HUES48 (cell line): ENCODE measurements around the gene PLCB3.
A peak's percentile ranks its signal among the peaks of the same experiment; 100 is the strongest.

ENCODE experiments used
- H3K27ac ChIP-seq: one replicate; pipeline ENCODE4 v1.7.0; 2013; ENCODE audit warnings: low read depth, low read length, inconsistent platforms
- H3K27me3 ChIP-seq: 2 replicates; pipeline ENCODE4 v1.6.1; 2013; ENCODE audit warnings: mild to moderate bottlenecking, low read length; ENCODE audit not compliant: control insufficient read depth, insufficient read depth
- H3K36me3 ChIP-seq: 2 replicates; pipeline ENCODE4 v1.6.1; 2013; ENCODE audit warnings: low read length; ENCODE audit not compliant: control insufficient read depth, insufficient read depth
- H3K4me1 ChIP-seq: 2 replicates; pipeline ENCODE4 v1.6.1; 2013; ENCODE audit warnings: mild to moderate bottlenecking, low read length; ENCODE audit not compliant: control insufficient read depth, insufficient read depth
- H3K4me3 ChIP-seq: 2 replicates; pipeline ENCODE4 v1.5.1; 2013; ENCODE audit warnings: mild to moderate bottlenecking, low read depth, low read length
- H3K9ac ChIP-seq: 2 replicates; pipeline ENCODE4 v1.6.1; 2013; ENCODE audit warnings: mild to moderate bottlenecking, low read depth, low read length, moderate library complexity
- H3K9me3 ChIP-seq: 2 replicates; pipeline ENCODE4 v1.6.1; 2013; ENCODE audit warnings: low read length; ENCODE audit not compliant: control insufficient read depth, insufficient read depth

Gene PLCB3

GRCh38 chr11:64251016-64251752 is at the start of gene PLCB3:
PLCB3 (plus strand) TSS chr11:64251530; CDS start chr11:64251650, 120 bp downstream.
- H3K4me3 ChIP-seq = peak within 1 kb of the TSS; percentile 84
- peak within 1 kb of the TSS; percentile 60 for H3K9ac ChIP-seq
- peaks cover 23% of the 10 kb centered on the region for H3K36me3 ChIP-seq
- no peaks in the 10 kb centered on the region for H3K9me3 ChIP-seq
- peaks cover 42% of the 10 kb centered on the region for H3K4me1 ChIP-seq
- peak within 1 kb of the TSS; percentile 94 for H3K27ac ChIP-seq
- no peaks in the 10 kb centered on the region for H3K27me3 ChIP-seq

- no peak overlapping the region for H3K27ac ChIP-seq
Measured at GRCh38 chr11:64201543-64201942, 49.8 kb upstream of the PLCB3 start.

GRCh38 chr11:64202992-64203391 is 48.3 kb upstream of the PLCB3 start:
- Histone ChIP-seq H3K4me3 (no peak overlapping the region), H3K9ac (no peak overlapping the region), H3K9me3 (no peaks in the 10 kb centered on the region), H3K27ac (no peak overlapping the region), H3K4me1 (no peaks in the 10 kb centered on the region), H3K27me3 (no peaks in the 10 kb centered on the region), H3K36me3 (peaks cover 92% of the 10 kb centered on the region)

More at GRCh38 chr11:64201543-64201942, 49.8 kb upstream of the PLCB3 start:
- Histone ChIP-seq H3K9ac (no peak overlapping the region), H3K4me3 (no peak overlapping the region), H3K4me1 (no peaks in the 10 kb centered on the region), H3K9me3 (no peaks in the 10 kb centered on the region), H3K27me3 (no peaks in the 10 kb centered on the region), H3K36me3 (peaks cover 92% of the 10 kb centered on the region)

- peaks cover 87% of the 10 kb centered on the region for H3K36me3 ChIP-seq
- H3K27me3 ChIP-seq = no peaks in the 10 kb centered on the region
- H3K4me1 ChIP-seq = no peaks in the 10 kb centered on the region
- 0 out of 2 replicates have a peak overlapping the region, but pooled peaks have one; percentile 3 for H3K9ac ChIP-seq
- H3K27ac ChIP-seq = no peak overlapping the region
- H3K4me3 ChIP-seq = no peak overlapping the region
- H3K9me3 ChIP-seq = no peaks in the 10 kb centered on the region
Measured at GRCh38 chr11:64203421-64204079, 47.8 kb upstream of the PLCB3 start.

- Histone ChIP-seq H3K36me3 (peaks cover 82% of the 10 kb centered on the region), H3K27ac (no peak overlapping the region), H3K4me3 (no peak overlapping the region), H3K9ac (no peak overlapping the region), H3K4me1 (no peaks in the 10 kb centered on the region), H3K9me3 (no peaks in the 10 kb centered on the region), H3K27me3 (no peaks in the 10 kb centered on the region)
Measured at GRCh38 chr11:64204080-64204440, 47.3 kb upstream of the PLCB3 start.

- Histone ChIP-seq H3K4me3 (no peak overlapping the region), H3K4me1 (no peaks in the 10 kb centered on the region), H3K27me3 (no peaks in the 10 kb centered on the region), H3K27ac (no peak overlapping the region), H3K36me3 (peaks cover 82% of the 10 kb centered on the region), H3K9ac (no peak overlapping the region), H3K9me3 (no peaks in the 10 kb centered on the region)
Measured at GRCh38 chr11:64204464-64204989, 46.8 kb upstream of the PLCB3 start.

GRCh38 chr11:64206457-64207255 is 44.7 kb upstream of the PLCB3 start, which contains the start of gene FERMT3:
FERMT3 (plus strand) TSS chr11:64206721; CDS start chr11:64207365, 644 bp downstream.
- Histone ChIP-seq H3K9me3 (no peaks in the 10 kb centered on the region), H3K36me3 (peaks cover 69% of the 10 kb centered on the region), H3K4me1 (no peaks in the 10 kb centered on the region), H3K4me3 (no peak within 1 kb of the TSS), H3K27me3 (no peaks in the 10 kb centered on the region), H3K9ac (peak within 1 kb of the TSS; percentile 12; the same call in 1 of the 2 replicates), H3K27ac (peak within 1 kb of the TSS; percentile 42)

GRCh38 chr11:64207256-64208085 is 43.9 kb upstream of the PLCB3 start:
- Histone ChIP-seq H3K9ac (peak overlapping the region; percentile 12; the same call in 1 of the 2 replicates), H3K36me3 (peaks cover 62% of the 10 kb centered on the region), H3K9me3 (no peaks in the 10 kb centered on the region), H3K27ac (peak overlapping the region; percentile 14), H3K27me3 (no peaks in the 10 kb centered on the region), H3K4me3 (no peak overlapping the region), H3K4me1 (no peaks in the 10 kb centered on the region)

- H3K27ac ChIP-seq = no peak overlapping the region
Measured at GRCh38 chr11:64208086-64208795, 43.1 kb upstream of the PLCB3 start.

More at GRCh38 chr11:64208086-64208795, 43.1 kb upstream of the PLCB3 start:
- no peak overlapping the region for H3K9ac ChIP-seq
- peaks cover 54% of the 10 kb centered on the region for H3K36me3 ChIP-seq
- no peak overlapping the region for H3K4me3 ChIP-seq
- no peaks in the 10 kb centered on the region for H3K4me1 ChIP-seq
- H3K27me3 ChIP-seq = no peaks in the 10 kb centered on the region
- no peaks in the 10 kb centered on the region for H3K9me3 ChIP-seq
